ENCODE data around the gene PPIL3.

DNA sequence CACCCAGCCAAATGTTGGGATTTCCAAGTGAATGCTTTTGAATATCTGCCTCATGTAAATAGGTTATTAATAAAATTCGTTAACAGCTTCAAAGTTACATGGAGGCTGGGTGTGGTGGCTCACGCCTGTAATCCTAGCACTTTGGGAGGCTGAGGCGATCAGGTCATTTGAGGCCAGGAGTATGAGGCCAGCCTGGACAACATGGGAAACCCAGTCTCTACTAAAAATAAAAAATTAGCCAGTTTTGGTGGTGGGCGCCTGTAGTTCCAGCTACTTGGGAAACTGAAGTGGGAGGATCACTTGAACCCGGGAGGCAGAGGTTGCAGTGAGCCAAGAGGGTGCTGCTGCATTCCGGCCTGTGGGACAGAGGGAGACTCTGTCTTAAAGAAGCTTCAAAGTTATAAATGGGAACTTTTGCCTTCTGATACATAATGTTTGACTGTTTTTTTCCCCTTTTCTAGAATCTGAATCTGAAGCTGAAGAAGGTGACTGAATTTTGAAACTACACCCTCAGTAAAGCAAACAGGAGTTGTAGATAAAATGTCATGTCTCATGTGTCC is 67.1 kb downstream of the PPIL3 start:
- no peak for TF ChIP-seq POLR2AphosphoS5 (IDR thresholded peaks at IDR 0.05; ENCODE audit: insufficient read depth in 1 of 2, low read depth in 1 of 2)
- TF ChIP-seq, protein P1, sequence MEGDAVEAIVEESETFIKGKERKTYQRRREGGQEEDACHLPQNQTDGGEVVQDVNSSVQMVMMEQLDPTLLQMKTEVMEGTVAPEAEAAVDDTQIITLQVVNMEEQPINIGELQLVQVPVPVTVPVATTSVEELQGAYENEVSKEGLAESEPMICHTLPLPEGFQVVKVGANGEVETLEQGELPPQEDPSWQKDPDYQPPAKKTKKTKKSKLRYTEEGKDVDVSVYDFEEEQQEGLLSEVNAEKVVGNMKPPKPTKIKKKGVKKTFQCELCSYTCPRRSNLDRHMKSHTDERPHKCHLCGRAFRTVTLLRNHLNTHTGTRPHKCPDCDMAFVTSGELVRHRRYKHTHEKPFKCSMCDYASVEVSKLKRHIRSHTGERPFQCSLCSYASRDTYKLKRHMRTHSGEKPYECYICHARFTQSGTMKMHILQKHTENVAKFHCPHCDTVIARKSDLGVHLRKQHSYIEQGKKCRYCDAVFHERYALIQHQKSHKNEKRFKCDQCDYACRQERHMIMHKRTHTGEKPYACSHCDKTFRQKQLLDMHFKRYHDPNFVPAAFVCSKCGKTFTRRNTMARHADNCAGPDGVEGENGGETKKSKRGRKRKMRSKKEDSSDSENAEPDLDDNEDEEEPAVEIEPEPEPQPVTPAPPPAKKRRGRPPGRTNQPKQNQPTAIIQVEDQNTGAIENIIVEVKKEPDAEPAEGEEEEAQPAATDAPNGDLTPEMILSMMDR (IDR thresholded peaks at IDR 0.05): no peak
- no peak for TF ChIP-seq POLR2A (IDR thresholded peaks at IDR 0.05)

Data from vagina (tissue), 2 donors.